Lung (tissue), 12 donors: ENCODE data around the gene BTNL2. TPM values are rescaled to one million over a fixed set of nuclear protein-coding genes. Genes with fewer than 3 reads are reported as not detected.

Source experiments
- ATAC-seq: fragments of 200-7000 bp; cut with Tn5 transposase; one replicate; pipeline ENCODE4 v1.9.1; 2020; ENCODE audit warnings: moderate number of reproducible peaks; ENCODE audit not compliant: insufficient read depth, low FRiP score
- DNase-seq, 3 donors: peaks; one replicate each; pipeline ENCODE4 v3.0.0-alpha.2; 2013 to 2017
- H3K27ac ChIP-seq, 2 donors: one replicate each; pipeline ENCODE4 v1.5.1; 2013; ENCODE audit warnings: mild to moderate bottlenecking in 2 of 2, moderate library complexity in 2 of 2, control low read depth in 1 of 2, inconsistent platforms in 1 of 2, low read depth in 1 of 2, low read length in 1 of 2
- H3K27me3 ChIP-seq, 3 donors: one replicate each; pipeline ENCODE4 v1.5.1; 2013; ENCODE audit warnings: low read length in 2 of 3; ENCODE audit not compliant: control insufficient read depth in 3 of 3, insufficient read depth in 3 of 3
- H3K36me3 ChIP-seq, 4 donors: one replicate each; pipeline ENCODE4 v1.5.1; 2013; ENCODE audit warnings: low read length in 4 of 4, mild to moderate bottlenecking in 1 of 4, moderate library complexity in 1 of 4; ENCODE audit not compliant: control insufficient read depth in 4 of 4, insufficient read depth in 4 of 4
- H3K4me1 ChIP-seq, 5 donors: one replicate each; pipeline ENCODE4 v1.5.1; 2013; ENCODE audit warnings: low read length in 5 of 5, mild to moderate bottlenecking in 2 of 5, moderate library complexity in 1 of 5; ENCODE audit not compliant: control insufficient read depth in 5 of 5, insufficient read depth in 5 of 5
- H3K4me3 ChIP-seq: one replicate; pipeline ENCODE4 v1.5.1; 2013; ENCODE audit warnings: mild to moderate bottlenecking, control low read depth, moderate library complexity
- H3K9ac ChIP-seq, 2 donors: one replicate each; pipeline ENCODE4 v1.5.1; 2013; ENCODE audit warnings: low read length in 2 of 2, control low read depth in 1 of 2; ENCODE audit not compliant: insufficient read depth in 1 of 2
- H3K9me3 ChIP-seq, 4 donors: one replicate each; pipeline ENCODE4 v1.5.1; 2013; ENCODE audit warnings: low read length in 3 of 4, mild to moderate bottlenecking in 1 of 4, moderate library complexity in 1 of 4; ENCODE audit not compliant: control insufficient read depth in 4 of 4, insufficient read depth in 3 of 4
- CTCF ChIP-seq: IDR thresholded peaks from 2 replicates; pipeline ENCODE4 v1.5.1; 2012; ENCODE audit warnings: mild to moderate bottlenecking; ENCODE audit errors: control extremely low read depth, extremely low read depth
- WGBS, 2 donors: extraction: QIAGEN DNeasy Blood & Tissue Kit; methylation state at CpG; one replicate each; pipeline ENCODE4 v1.1.7; 2013; 5-methylcytosine and 5-hydroxymethylcytosine counted together
- polyA plus RNA-seq, 2 donors: library from polyadenylated mRNA; stranded (reverse); fragments of 200-250 nt; gene quantifications; one replicate each; pipeline ENCODE4 v1.2.1, GENCODE V29; 2013
- total RNA-seq, 2 donors: library from RNA; depleted of rRNA in 1 of 2; stranded (reverse); fragments of >200 nt in 1 of 2; gene quantifications; one replicate each; pipeline ENCODE4 v1.2.1, GENCODE V29; 2014 to 2021
- donor health status: control.
- donor health status: control.
- donor health status: Bipolar disorder and iron deficiency.
- donor health status: healthy.
- donor health status: DM: yes; HTN: yes; CAD: no.

BTNL2 gene
- total and polyA plus RNA-seq, 4 donors = not detected

DNA sequence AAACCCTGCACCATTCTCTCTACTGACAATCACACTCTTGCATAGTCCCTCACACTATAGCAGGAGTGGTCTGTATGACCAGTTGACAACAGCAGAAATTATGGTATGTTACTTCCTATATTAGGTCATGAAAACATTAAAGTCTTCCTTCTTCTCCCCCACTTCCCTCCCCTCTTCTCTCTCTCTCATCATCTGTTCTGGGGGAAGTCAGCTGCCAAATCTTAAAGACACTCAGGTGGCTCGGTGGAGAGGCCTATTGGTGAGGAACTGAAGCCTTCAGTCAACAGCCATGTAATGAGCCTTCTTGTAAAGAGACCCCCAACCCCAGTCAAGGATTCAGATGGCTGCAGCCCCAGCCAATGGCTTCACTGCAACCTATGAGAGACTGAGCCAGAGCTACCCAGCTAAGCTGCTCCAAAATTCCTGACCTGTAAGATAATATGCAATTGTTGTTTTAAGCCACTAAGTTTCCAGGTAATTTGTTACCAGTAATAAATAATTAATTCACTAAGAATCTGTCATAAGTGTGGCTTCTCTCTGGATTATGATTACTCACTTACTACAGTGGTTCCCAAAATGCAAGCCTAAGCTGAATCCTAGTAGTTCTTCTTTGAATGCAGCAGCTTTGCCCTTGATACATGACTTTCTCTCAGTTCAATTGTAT, 24.1 kb downstream of the BTNL2 start:
- H3K4me1 ChIP-seq = peaks cover 0 to 2% (median 0%) of the 10 kb centered on the region in 5 donors
- 18 to 29% methylated on average over 1 of the region's 1 CpG for WGBS, 2 donors
- TF ChIP-seq CTCF = no peak
- ATAC-seq (no peak), DNase-seq (no peak)
- no peaks in the 10 kb centered on the region for H3K27me3 ChIP-seq
- H3K27ac ChIP-seq = no peak overlapping the region
- no peak overlapping the region for H3K4me3 ChIP-seq
- H3K9ac ChIP-seq = no peak overlapping the region
- H3K36me3 ChIP-seq = no peaks in the 10 kb centered on the region
- no peaks in the 10 kb centered on the region for H3K9me3 ChIP-seq

DNA sequence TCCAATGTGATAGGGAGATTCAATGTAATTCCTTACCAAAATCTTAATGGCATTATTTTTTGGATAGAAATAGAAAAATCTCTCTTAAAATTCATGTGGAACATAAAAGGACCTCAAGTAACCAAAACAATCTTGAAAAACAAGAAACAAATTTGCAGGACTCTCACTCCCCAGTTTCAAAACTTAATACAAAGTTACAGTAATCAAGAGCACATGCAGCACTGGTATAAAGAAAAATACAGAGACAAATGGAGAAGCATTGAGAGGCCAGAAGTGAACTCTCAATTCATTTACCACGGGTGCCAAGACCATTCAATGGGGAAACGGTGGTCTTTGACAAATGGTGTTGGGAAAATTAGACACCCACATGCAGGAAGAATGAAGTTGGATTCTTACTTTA, 27.4 kb downstream of the BTNL2 start:
- ATAC-seq (no peak), DNase-seq (no peak)
- Histone ChIP-seq H3K4me1 (no peaks in the 10 kb centered on the region), H3K27me3 (peaks cover 0 to 2% (median 0%) of the 10 kb centered on the region in 3 donors), H3K4me3 (no peak overlapping the region), H3K9me3 (no peaks in the 10 kb centered on the region), H3K9ac (no peak overlapping the region), H3K27ac (no peak overlapping the region), H3K36me3 (peaks cover 0 to 6% (median 0%) of the 10 kb centered on the region in 4 donors)
- TF ChIP-seq CTCF = no peak
- 68 to 83% methylated on average over 2 of the region's 2 CpGs for WGBS, 2 donors

DNA sequence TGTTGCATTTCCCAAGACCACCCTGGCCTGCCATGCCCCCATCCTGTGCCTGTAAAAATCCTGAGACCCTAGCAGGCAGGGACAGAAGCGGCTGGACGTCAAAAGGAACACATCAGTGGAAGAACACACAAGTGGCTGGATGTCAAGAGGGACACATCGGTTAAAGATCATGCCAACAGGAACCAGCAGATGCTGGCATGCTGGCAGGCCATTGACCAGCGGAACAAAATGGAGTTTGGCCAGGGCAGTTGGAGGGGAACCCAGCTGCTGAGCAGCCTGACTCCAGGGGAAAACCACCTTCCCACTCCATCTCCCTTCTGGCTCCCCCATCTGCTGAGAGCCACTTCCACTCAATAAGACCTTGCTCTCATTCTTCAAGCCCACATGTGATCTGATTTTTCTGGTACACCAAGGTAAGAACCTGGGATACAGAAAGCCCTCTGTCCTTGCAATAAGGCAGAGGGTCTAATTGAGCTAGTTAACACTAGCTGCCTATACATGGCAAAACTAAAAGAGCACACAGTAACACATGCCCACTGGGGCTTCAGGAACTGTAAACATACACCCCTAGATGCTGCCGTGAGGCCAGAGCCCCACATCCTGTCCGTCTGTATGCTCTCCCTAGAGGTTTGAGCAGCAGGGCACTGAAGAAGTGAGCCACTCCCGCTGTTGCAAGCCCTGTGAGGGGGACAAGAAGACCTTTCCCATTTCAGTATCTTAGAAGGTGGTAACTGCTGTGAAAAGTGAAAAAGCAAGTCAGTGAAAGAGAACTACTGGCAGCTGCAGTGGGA, 31.0 kb downstream of the BTNL2 start:
- no peak for DNase-seq
- Histone ChIP-seq H3K4me3 (no peak overlapping the region), H3K27me3 (peaks cover 0 to 2% (median 0%) of the 10 kb centered on the region in 3 donors), H3K9ac (no peak overlapping the region), H3K36me3 (peaks cover 0 to 6% (median 0%) of the 10 kb centered on the region in 4 donors), H3K27ac (no peak overlapping the region), H3K4me1 (no peaks in the 10 kb centered on the region), H3K9me3 (no peaks in the 10 kb centered on the region)
- 87 to 91% methylated on average over 7 of the region's 7 CpGs for WGBS, 2 donors
- ATAC-seq = no peak
- TF ChIP-seq CTCF = no peak
